HG02678 (cell line): ENCODE data around the gene TLCD1.
A peak's percentile ranks its signal among the peaks of the same experiment; 100 is the strongest.
"Not testable (repeated sequence)": the region's sequence is repeated elsewhere in the genome, so short reads cannot be mapped to it uniquely, and the experiment has no call there.

Experiments
- ATAC-seq: cut with Tn5 transposase; IDR thresholded peaks from one replicate; pipeline ENCODE4 v1.9.1; 2021; ENCODE audit warnings: mild to moderate bottlenecking, moderate library complexity; ENCODE audit not compliant: unreplicated experiment

Gene TLCD1

GRCh38 chr17:28729950-28730330, 3.9 kb upstream of the TLCD1 start:
- no peak for ATAC-seq

GRCh38 chr17:28728364-28729200, 2.5 kb upstream of the TLCD1 start, which contains the start of gene NEK8:
Gene NEK8 (plus strand): TSS chr17:28728788. CDS start chr17:28728814, 26 bp downstream.
- peak; percentile 42 for ATAC-seq

- ATAC-seq: peak; percentile 39
These were observed 826 bp upstream of the TLCD1 start for GRCh38 chr17:28726627-28727491.

- ATAC-seq: no peak
These were observed 290 bp downstream of the TLCD1 start for GRCh38 chr17:28725660-28726225.

GRCh38 chr17:28725166-28725659, 820 bp downstream of the TLCD1 start:
- ATAC-seq: no peak

- no peak for ATAC-seq
These were observed 1.4 kb downstream of the TLCD1 start for GRCh38 chr17:28724500-28725165.

GRCh38 chr17:28723836-28724499, 2.1 kb downstream of the TLCD1 start:
- ATAC-seq: not testable (repeated sequence)

- ATAC-seq: no peak
These were observed 2.7 kb downstream of the TLCD1 start for GRCh38 chr17:28723159-28723835.

GRCh38 chr17:28722417-28723158, 3.4 kb downstream of the TLCD1 start:
- ATAC-seq: no peak

- not testable (repeated sequence) for ATAC-seq
These were observed 5.1 kb downstream of the TLCD1 start for GRCh38 chr17:28720997-28721329.

GRCh38 chr17:28720247-28720996, 5.6 kb downstream of the TLCD1 start:
- no peak for ATAC-seq

GRCh38 chr17:28719021-28719433, 7.0 kb downstream of the TLCD1 start:
- ATAC-seq: no peak

GRCh38 chr17:28718333-28719020, 7.6 kb downstream of the TLCD1 start:
- no peak for ATAC-seq

GRCh38 chr17:28717578-28718332, 8.3 kb downstream of the TLCD1 start, which contains the start of gene RAB34:
Gene RAB34 (minus strand): TSS chr17:28717868. CDS start chr17:28717266, 602 bp downstream.
- ATAC-seq: no peak

- ATAC-seq: no peak
These were observed 9.1 kb downstream of the TLCD1 start for GRCh38 chr17:28716740-28717577.

- no peak for ATAC-seq
These were observed 10.8 kb downstream of the TLCD1 start for GRCh38 chr17:28715217-28715616.
